ENCODE measurements around the gene LONP2. TPM values are rescaled to one million over a fixed set of nuclear protein-coding genes. Genes with fewer than 3 reads are reported as not detected.
A peak's percentile ranks its signal among the peaks of the same experiment; 100 is the strongest.
"Not testable (repeated sequence)": the region's sequence is repeated elsewhere in the genome, so short reads cannot be mapped to it uniquely, and the experiment has no call there.

LONP2 gene
- total and polyA plus RNA-seq, 2 of the 13 experiments (the other 11 are each of a cell fraction or from before 2014, with no cell fraction given): 39.2 to 63.3 TPM

- TF ChIP-seq TGIF2 (CRISPR knock-in tag; IDR thresholded peaks at IDR 0.05): no peak
- no peak for TF ChIP-seq PHF8 (CRISPR knock-in tag; IDR thresholded peaks at IDR 0.05)
- no peak for TF ChIP-seq ISX (CRISPR knock-in tag; conservative IDR thresholded peaks at IDR 0.05)
- no peak for TF ChIP-seq FLYWCH1 (CRISPR knock-in tag; IDR thresholded peaks at IDR 0.05)
- no peak for TF ChIP-seq MTA3 (CRISPR knock-in tag; IDR thresholded peaks at IDR 0.05)
- TF ChIP-seq EZH2 (conservative IDR thresholded peaks at IDR 0.05; ENCODE audit: low read depth, low read length): no peak
Observed at GRCh38 chr16:48395375-48395774, 151.3 kb downstream of the LONP2 start (continued).

GRCh38 chr16:48402547-48402946 is 158.4 kb downstream of the LONP2 start:
- H3K9me3 ChIP-seq (ENCODE audit: low read length); H4K20me1 ChIP-seq (ENCODE audit: insufficient read depth, low read length); FAIRE-seq; H2AFZ ChIP-seq (ENCODE audit: low read length); H3K36me3 ChIP-seq (replicated peaks in 1 of 2; ENCODE audit: control insufficient read depth in 1 of 2, insufficient read depth in 2 of 2, low read length in 2 of 2); BruUV-seq (replicated peaks); H3K27me3 ChIP-seq (ENCODE audit: control insufficient read depth in 1 of 2, insufficient read depth in 2 of 2, low read length in 2 of 2); ATAC-seq; H3K79me2 ChIP-seq (ENCODE audit: insufficient read depth, low read length); H3K27ac ChIP-seq (ENCODE audit: extremely low read length, insufficient read depth, low read length); POLR2A ChIA-PET; in situ Hi-C loops (cut with HindIII; ENCODE audit: extremely low pct_ligation_motif_present, low pct_unique_long_range_greater_than_20kb); H3K9ac ChIP-seq (ENCODE audit: insufficient read depth, low read depth, low read length); H3K4me2 ChIP-seq (ENCODE audit: low read depth, low read length); DNase-seq (ENCODE audit: low spot score); H3K4me3 ChIP-seq (replicated peaks in 1 of 3; ENCODE audit: insufficient read depth in 1 of 3, low read depth in 2 of 3, low read length in 3 of 3); CTCF ChIA-PET (ENCODE audit: low intra/inter-chr PET ratio, low total read pairs): not testable (repeated sequence)
- H3K4me1 ChIP-seq (ENCODE audit: insufficient read depth, low read length): peaks cover 65% of the 10 kb centered on the region
- WGBS (ENCODE audit: low lambda C conversion rate): 40% methylated on average over 8 of the region's 8 CpGs
- intact Hi-C loops (cut with micrococcal nuclease; ENCODE audit: unreplicated experiment): loop anchor here (10.0 kb wide), 1 partner anchor 92 kb away; no protein-coding TSS in a partner anchor
- TF ChIP-seq CEBPG (CRISPR knock-in tag; IDR thresholded peaks at IDR 0.05): 0 out of 2 replicates have a peak, but pooled peaks have one; percentile 27
- peak; percentile 52; the same call in 1 of the 2 replicates for TF ChIP-seq ZNF460 (CRISPR knock-in tag; IDR thresholded peaks at IDR 0.05; ENCODE audit: borderline replicate concordance)

- FAIRE-seq (no peak), DNase-seq (ENCODE audit: low spot score) (no peak), ATAC-seq (no peak)
- H3K79me2 ChIP-seq (ENCODE audit: insufficient read depth, low read length): no peaks in the 10 kb centered on the region
- intact Hi-C loops (cut with micrococcal nuclease; ENCODE audit: unreplicated experiment) (loop anchor here (10.0 kb wide), 1 partner anchor 90 kb away; no protein-coding TSS in a partner anchor), in situ Hi-C loops (cut with HindIII; ENCODE audit: extremely low pct_ligation_motif_present, low pct_unique_long_range_greater_than_20kb) (no loop called here)
- no peak overlapping the region for H3K27ac ChIP-seq (ENCODE audit: extremely low read length, insufficient read depth, low read length)
- no peak overlapping the region for H3K4me3 ChIP-seq (replicated peaks in 1 of 3; ENCODE audit: insufficient read depth in 1 of 3, low read depth in 2 of 3, low read length in 3 of 3)
- no peak overlapping the region for H3K9ac ChIP-seq (ENCODE audit: insufficient read depth, low read depth, low read length)
- CTCF ChIA-PET (ENCODE audit: low intra/inter-chr PET ratio, low total read pairs): no interaction called here
- no peaks in the 10 kb centered on the region for H3K36me3 ChIP-seq (replicated peaks in 1 of 2; ENCODE audit: control insufficient read depth in 1 of 2, insufficient read depth in 2 of 2, low read length in 2 of 2)
- no peaks in the 10 kb centered on the region for H3K9me3 ChIP-seq (ENCODE audit: low read length)
- peaks cover 64% of the 10 kb centered on the region for H3K4me1 ChIP-seq (ENCODE audit: insufficient read depth, low read length)
- no TSS peak for BruUV-seq (replicated peaks)
- H2AFZ ChIP-seq (ENCODE audit: low read length): no peak overlapping the region
- POLR2A ChIA-PET: no interaction called here
- H3K27me3 ChIP-seq (ENCODE audit: control insufficient read depth in 1 of 2, insufficient read depth in 2 of 2, low read length in 2 of 2): no peaks in the 10 kb centered on the region
- 0% methylated on average over 1 of the region's 1 CpG for WGBS (ENCODE audit: low lambda C conversion rate)
- H3K4me2 ChIP-seq (ENCODE audit: low read depth, low read length): peak overlapping the region; percentile 43
- H4K20me1 ChIP-seq (ENCODE audit: insufficient read depth, low read length): no peaks in the 10 kb centered on the region
- TF ChIP-seq ZNF552 (CRISPR knock-in tag; IDR thresholded peaks at IDR 0.05; ENCODE audit: borderline replicate concordance): no peak
- no peak for TF ChIP-seq ZNF335 (CRISPR knock-in tag; IDR thresholded peaks at IDR 0.05)
- TF ChIP-seq, protein P1, sequence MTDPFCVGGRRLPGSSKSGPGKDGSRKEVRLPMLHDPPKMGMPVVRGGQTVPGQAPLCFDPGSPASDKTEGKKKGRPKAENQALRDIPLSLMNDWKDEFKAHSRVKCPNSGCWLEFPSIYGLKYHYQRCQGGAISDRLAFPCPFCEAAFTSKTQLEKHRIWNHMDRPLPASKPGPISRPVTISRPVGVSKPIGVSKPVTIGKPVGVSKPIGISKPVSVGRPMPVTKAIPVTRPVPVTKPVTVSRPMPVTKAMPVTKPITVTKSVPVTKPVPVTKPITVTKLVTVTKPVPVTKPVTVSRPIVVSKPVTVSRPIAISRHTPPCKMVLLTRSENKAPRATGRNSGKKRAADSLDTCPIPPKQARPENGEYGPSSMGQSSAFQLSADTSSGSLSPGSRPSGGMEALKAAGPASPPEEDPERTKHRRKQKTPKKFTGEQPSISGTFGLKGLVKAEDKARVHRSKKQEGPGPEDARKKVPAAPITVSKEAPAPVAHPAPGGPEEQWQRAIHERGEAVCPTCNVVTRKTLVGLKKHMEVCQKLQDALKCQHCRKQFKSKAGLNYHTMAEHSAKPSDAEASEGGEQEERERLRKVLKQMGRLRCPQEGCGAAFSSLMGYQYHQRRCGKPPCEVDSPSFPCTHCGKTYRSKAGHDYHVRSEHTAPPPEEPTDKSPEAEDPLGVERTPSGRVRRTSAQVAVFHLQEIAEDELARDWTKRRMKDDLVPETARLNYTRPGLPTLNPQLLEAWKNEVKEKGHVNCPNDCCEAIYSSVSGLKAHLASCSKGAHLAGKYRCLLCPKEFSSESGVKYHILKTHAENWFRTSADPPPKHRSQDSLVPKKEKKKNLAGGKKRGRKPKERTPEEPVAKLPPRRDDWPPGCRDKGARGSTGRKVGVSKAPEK (CRISPR knock-in tag; IDR thresholded peaks at IDR 0.05; ENCODE audit: borderline replicate concordance): no peak
- TF ChIP-seq NFE2L2 (IDR thresholded peaks at IDR 0.05; ENCODE audit: low read length): no peak
- TF ChIP-seq BHLHE40 (IDR thresholded peaks at IDR 0.05; ENCODE audit: low read length): no peak
- TF ChIP-seq ZNF180 (CRISPR knock-in tag; IDR thresholded peaks at IDR 0.05; ENCODE audit: borderline replicate concordance, low read depth): no peak
- TF ChIP-seq RBAK (CRISPR knock-in tag; IDR thresholded peaks at IDR 0.05): no peak
- peak; percentile 80 for TF ChIP-seq ZNF362 (CRISPR knock-in tag; IDR thresholded peaks at IDR 0.05; ENCODE audit: borderline replicate concordance)
Observed at GRCh38 chr16:48405153-48405552, 161.1 kb downstream of the LONP2 start.
